Activated CD8-positive, alpha-beta memory T cell treated with anti-CD3 and anti-CD28 coated beads for 1 hour (primary cell): ENCODE results near the gene TAF11L4.
"Not testable (repeated sequence)": the region's sequence is repeated elsewhere in the genome, so short reads cannot be mapped to it uniquely, and the experiment has no call there.

Source experiments
- DNase-seq, 2 donors: peaks; one replicate each; pipeline ENCODE4 v3.0.0-alpha.2; 2020; ENCODE audit warnings: low read depth in 1 of 2; ENCODE audit errors: extremely low read depth in 1 of 2

Gene TAF11L4

GRCh38 chr5:17521501-17521900, at the start of gene TAF11L4:
Gene TAF11L4, plus strand, starts transcription at chr5:17521801.
- not testable (repeated sequence) for DNase-seq

- not testable (repeated sequence) for DNase-seq
Measured at GRCh38 chr5:17475064-17475463, 46.5 kb upstream of the TAF11L4 start.

- DNase-seq = no peak
Measured at GRCh38 chr5:17477043-17477442, 44.6 kb upstream of the TAF11L4 start.

GRCh38 chr5:17477573-17478265, 43.9 kb upstream of the TAF11L4 start:
- no peak for DNase-seq

- DNase-seq = no peak
Measured at GRCh38 chr5:17481378-17481777, 40.2 kb upstream of the TAF11L4 start.

- no peak for DNase-seq
Measured at GRCh38 chr5:17482790-17483189, 38.8 kb upstream of the TAF11L4 start.

GRCh38 chr5:17486464-17487173, 35.0 kb upstream of the TAF11L4 start:
- not testable (repeated sequence) for DNase-seq

- DNase-seq = no peak
Measured at GRCh38 chr5:17487174-17487512, 34.5 kb upstream of the TAF11L4 start.

- DNase-seq = not testable (repeated sequence)
Measured at GRCh38 chr5:17491257-17491656, 30.3 kb upstream of the TAF11L4 start.

- no peak for DNase-seq
Measured at GRCh38 chr5:17492770-17493169, 28.8 kb upstream of the TAF11L4 start.

GRCh38 chr5:17497446-17497845, 24.2 kb upstream of the TAF11L4 start:
- DNase-seq = no peak

GRCh38 chr5:17497931-17498330, 23.7 kb upstream of the TAF11L4 start, which contains the start of gene TAF11L2:
Gene TAF11L2, plus strand, starts transcription at chr5:17498231.
- DNase-seq = not testable (repeated sequence)

GRCh38 chr5:17511775-17512325, 9.8 kb upstream of the TAF11L4 start:
- no peak for DNase-seq

GRCh38 chr5:17517526-17517925, 4.1 kb upstream of the TAF11L4 start:
- not testable (repeated sequence) for DNase-seq

GRCh38 chr5:17518067-17518466, 3.5 kb upstream of the TAF11L4 start, which contains the start of gene TAF11L3:
Gene TAF11L3, plus strand, starts transcription at chr5:17518367.
- DNase-seq = not testable (repeated sequence)

GRCh38 chr5:17519508-17519907, 2.1 kb upstream of the TAF11L4 start:
- not testable (repeated sequence) for DNase-seq

GRCh38 chr5:17524935-17525334, 3.3 kb downstream of the TAF11L4 start, which contains the start of gene TAF11L5:
Gene TAF11L5, plus strand, starts transcription at chr5:17525235.
- not testable (repeated sequence) for DNase-seq

GRCh38 chr5:17526504-17526903, 4.9 kb downstream of the TAF11L4 start:
- not testable (repeated sequence) for DNase-seq

- not testable (repeated sequence) for DNase-seq
Measured at GRCh38 chr5:17528369-17528768, 6.8 kb downstream of the TAF11L4 start, which contains the start of gene TAF11L6. Gene TAF11L6, plus strand, starts transcription at chr5:17528669.
